NCI-H2196 treated with DMSO at 0.1 percent for 48 hours (cell line): ENCODE data around the gene MACROH2A1.

Source experiments
- DNase-seq: peaks from one replicate; lab custom pipeline; 2025; ENCODE audit not compliant: unreplicated experiment; lab: John Stamatoyannopoulos, UW

Gene MACROH2A1

GRCh38 chr5:135335031-135335828 lies 63.8 kb downstream of the MACROH2A1 start:
- DNase-seq: no peak

GRCh38 chr5:135333732-135334515 lies 65.1 kb downstream of the MACROH2A1 start:
- no peak for DNase-seq

GRCh38 chr5:135332519-135333150 lies 66.4 kb downstream of the MACROH2A1 start:
- peak; percentile 36 for DNase-seq

GRCh38 chr5:135331612-135332011 lies 67.4 kb downstream of the MACROH2A1 start:
- DNase-seq: no peak

- DNase-seq: no peak
Measured at GRCh38 chr5:135330798-135331096, 68.3 kb downstream of the MACROH2A1 start.

- no peak for DNase-seq
Measured at GRCh38 chr5:135329913-135330797, 68.9 kb downstream of the MACROH2A1 start.

- no peak for DNase-seq
Measured at GRCh38 chr5:135329066-135329912, 69.7 kb downstream of the MACROH2A1 start.

- no peak for DNase-seq
Measured at GRCh38 chr5:135328128-135328687, 70.8 kb downstream of the MACROH2A1 start.

- DNase-seq: no peak
Measured at GRCh38 chr5:135327429-135328127, 71.5 kb downstream of the MACROH2A1 start.

GRCh38 chr5:135326296-135327254 lies 72.5 kb downstream of the MACROH2A1 start:
- no peak for DNase-seq

- DNase-seq: no peak
Measured at GRCh38 chr5:135324897-135325650, 74.0 kb downstream of the MACROH2A1 start.

- no peak for DNase-seq
Measured at GRCh38 chr5:135324160-135324559, 74.9 kb downstream of the MACROH2A1 start.

- DNase-seq: no peak
Measured at GRCh38 chr5:135323701-135324132, 75.3 kb downstream of the MACROH2A1 start.

- no peak for DNase-seq
Measured at GRCh38 chr5:135323227-135323626, 75.8 kb downstream of the MACROH2A1 start.

- no peak for DNase-seq
Measured at GRCh38 chr5:135322744-135323143, 76.3 kb downstream of the MACROH2A1 start.

GRCh38 chr5:135322271-135322670 lies 76.8 kb downstream of the MACROH2A1 start:
- DNase-seq: no peak
